ENCODE data around the gene KCNG2. TPM values are rescaled to one million over a fixed set of nuclear protein-coding genes. Genes with fewer than 3 reads are reported as not detected.
A peak's percentile ranks its signal among the peaks of the same experiment; 100 is the strongest.

KCNG2 gene, protein sequence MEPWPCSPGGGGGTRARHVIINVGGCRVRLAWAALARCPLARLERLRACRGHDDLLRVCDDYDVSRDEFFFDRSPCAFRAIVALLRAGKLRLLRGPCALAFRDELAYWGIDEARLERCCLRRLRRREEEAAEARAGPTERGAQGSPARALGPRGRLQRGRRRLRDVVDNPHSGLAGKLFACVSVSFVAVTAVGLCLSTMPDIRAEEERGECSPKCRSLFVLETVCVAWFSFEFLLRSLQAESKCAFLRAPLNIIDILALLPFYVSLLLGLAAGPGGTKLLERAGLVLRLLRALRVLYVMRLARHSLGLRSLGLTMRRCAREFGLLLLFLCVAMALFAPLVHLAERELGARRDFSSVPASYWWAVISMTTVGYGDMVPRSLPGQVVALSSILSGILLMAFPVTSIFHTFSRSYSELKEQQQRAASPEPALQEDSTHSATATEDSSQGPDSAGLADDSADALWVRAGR
- total RNA-seq, result not detected in 2 replicates
- long read RNA-seq, result 0 reads

- Mint-ChIP-seq H3K36me3 (ENCODE audit: low read depth) (no peaks in the 10 kb centered on the region), H3K27me3 (ENCODE audit: low read depth) (peaks cover 76% of the 10 kb centered on the region), H3K4me3 (peak within 1 kb of the TSS; percentile 61), H3K9me3 (no peaks in the 10 kb centered on the region), H3K27ac (ENCODE audit: unreplicated experiment) (no peak within 1 kb of the TSS), H3K4me1 (peaks cover 9% of the 10 kb centered on the region)
- peak; percentile 45 for DNase-seq (ENCODE audit: low read depth, low spot score)
- TF ChIP-seq, protein P1, sequence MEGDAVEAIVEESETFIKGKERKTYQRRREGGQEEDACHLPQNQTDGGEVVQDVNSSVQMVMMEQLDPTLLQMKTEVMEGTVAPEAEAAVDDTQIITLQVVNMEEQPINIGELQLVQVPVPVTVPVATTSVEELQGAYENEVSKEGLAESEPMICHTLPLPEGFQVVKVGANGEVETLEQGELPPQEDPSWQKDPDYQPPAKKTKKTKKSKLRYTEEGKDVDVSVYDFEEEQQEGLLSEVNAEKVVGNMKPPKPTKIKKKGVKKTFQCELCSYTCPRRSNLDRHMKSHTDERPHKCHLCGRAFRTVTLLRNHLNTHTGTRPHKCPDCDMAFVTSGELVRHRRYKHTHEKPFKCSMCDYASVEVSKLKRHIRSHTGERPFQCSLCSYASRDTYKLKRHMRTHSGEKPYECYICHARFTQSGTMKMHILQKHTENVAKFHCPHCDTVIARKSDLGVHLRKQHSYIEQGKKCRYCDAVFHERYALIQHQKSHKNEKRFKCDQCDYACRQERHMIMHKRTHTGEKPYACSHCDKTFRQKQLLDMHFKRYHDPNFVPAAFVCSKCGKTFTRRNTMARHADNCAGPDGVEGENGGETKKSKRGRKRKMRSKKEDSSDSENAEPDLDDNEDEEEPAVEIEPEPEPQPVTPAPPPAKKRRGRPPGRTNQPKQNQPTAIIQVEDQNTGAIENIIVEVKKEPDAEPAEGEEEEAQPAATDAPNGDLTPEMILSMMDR (conservative IDR thresholded peaks at IDR 0.05), result peak; percentile 40
These were observed at the start of gene KCNG2 for GRCh38 chr18:79797518-79798345. Gene KCNG2, plus strand, starts transcription at chr18:79797938. Its CDS starts 65,730 bp downstream, at chr18:79863668.

DNA sequence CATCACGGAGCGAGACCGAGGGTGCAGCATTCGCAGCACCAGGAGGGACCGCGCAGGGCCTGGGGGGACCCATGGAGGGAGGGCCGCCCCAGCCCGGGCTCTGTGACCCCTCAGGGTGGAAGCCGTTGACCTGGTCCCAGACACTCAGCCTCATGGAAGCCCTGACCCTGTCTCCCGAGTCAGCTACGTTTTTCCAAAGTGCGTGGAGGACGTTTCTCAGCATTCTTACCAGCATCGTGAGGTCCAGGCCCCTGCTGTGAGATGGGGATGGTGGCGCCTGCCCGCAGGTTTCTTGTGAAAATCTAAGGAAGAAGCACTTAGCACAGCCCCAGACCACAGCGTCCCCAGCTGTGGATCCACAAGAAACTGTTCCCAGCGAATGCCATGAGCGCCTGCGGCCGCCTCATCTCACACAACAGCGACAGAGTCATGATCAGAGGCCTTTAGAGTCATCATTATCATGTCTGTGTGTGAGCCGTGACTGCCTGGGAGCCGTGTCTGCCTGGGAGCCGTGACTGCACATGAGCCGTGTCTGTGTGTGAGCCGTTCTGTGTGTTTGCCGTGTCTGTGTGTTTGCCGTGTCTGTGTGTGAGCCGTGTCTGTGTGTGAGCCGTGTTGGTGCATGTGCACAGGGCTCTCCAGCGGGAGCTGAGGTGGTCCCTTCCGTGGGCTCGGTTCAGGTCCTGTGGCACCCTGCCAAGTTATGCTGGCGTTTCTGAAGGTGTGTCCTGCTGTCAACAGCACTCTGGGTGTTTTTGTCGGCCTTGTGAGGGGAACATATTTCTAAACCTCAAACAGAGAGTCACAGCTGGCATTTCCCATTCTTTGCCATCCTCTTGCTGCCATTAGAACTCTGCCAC lies 49.2 kb upstream of the KCNG2 start:
- Mint-ChIP-seq H3K4me3 (no peak overlapping the region), H3K4me1 (no peaks in the 10 kb centered on the region), H3K9me3 (no peaks in the 10 kb centered on the region), H3K27ac (ENCODE audit: unreplicated experiment) (peak overlapping the region; percentile 27), H3K36me3 (ENCODE audit: low read depth) (peaks cover 19% of the 10 kb centered on the region), H3K27me3 (ENCODE audit: low read depth) (no peaks in the 10 kb centered on the region)
- TF ChIP-seq, protein P1 (conservative IDR thresholded peaks at IDR 0.05), result no peak
- no peak for DNase-seq (ENCODE audit: low read depth, low spot score)

DNA sequence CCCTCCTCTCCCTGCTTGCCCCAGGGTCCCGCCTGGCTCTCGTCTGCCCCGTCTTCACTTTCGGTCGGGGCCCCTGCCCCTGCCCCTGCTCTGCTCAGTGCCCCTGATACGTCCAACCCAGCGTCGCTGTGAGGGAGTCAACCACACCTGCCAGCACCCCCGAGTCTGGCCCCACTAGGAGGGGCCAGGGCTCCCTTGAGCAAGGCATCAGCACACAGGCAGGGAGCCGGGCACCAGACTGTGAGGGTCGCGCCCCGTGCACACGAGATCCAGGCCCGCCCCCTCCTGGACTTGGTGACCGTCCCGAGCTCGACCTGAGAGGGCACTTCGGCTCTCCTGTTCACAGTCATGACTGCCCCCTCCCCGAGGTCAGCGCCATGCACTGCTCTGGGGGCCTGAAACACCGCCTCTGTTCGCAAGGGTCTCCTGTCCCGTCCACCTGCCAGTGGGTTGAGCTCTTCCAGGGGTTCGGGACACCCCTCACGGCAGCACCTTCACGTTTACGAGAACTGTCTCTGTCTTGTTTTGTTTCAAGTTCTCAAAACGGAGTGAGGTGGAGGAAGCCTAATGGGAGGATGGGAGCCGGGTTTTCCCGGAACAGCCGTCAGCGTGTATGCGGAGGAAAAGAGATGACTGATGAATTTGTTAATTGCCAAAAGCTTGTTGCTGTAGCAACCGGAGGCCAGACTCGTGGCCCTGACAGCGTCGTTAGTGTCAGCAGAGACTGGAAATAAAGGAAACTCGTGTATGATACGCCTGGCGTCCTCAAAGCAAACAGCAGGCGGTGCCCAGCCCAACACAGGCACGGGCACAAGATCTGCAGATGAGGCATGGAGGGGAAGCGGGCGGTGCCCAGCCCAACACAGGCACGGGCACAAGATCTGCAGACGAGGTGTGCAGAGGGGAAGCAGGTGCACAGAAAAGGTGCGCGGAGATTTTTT lies 48.2 kb upstream of the KCNG2 start:
- peaks cover 12% of the 10 kb centered on the region for H3K36me3 Mint-ChIP-seq (ENCODE audit: low read depth)
- no peaks in the 10 kb centered on the region for H3K9me3 Mint-ChIP-seq
- peak overlapping the region; percentile 93 for H3K27ac Mint-ChIP-seq (ENCODE audit: unreplicated experiment)
- H3K4me1 Mint-ChIP-seq, result no peaks in the 10 kb centered on the region
- no peak for DNase-seq (ENCODE audit: low read depth, low spot score)
- no peaks in the 10 kb centered on the region for H3K27me3 Mint-ChIP-seq (ENCODE audit: low read depth)
- TF ChIP-seq, protein P1 (conservative IDR thresholded peaks at IDR 0.05), result no peak
- no peak overlapping the region for H3K4me3 Mint-ChIP-seq

GRCh38 chr18:79750980-79751571 lies 46.7 kb upstream of the KCNG2 start:
- no peak overlapping the region for H3K27ac Mint-ChIP-seq (ENCODE audit: unreplicated experiment)
- TF ChIP-seq, protein P1 (conservative IDR thresholded peaks at IDR 0.05), result no peak
- no peaks in the 10 kb centered on the region for H3K9me3 Mint-ChIP-seq
- H3K4me1 Mint-ChIP-seq, result no peaks in the 10 kb centered on the region
- no peaks in the 10 kb centered on the region for H3K27me3 Mint-ChIP-seq (ENCODE audit: low read depth)
- no peak for DNase-seq (ENCODE audit: low read depth, low spot score)
- H3K36me3 Mint-ChIP-seq (ENCODE audit: low read depth), result peaks cover 10% of the 10 kb centered on the region
- no peak overlapping the region for H3K4me3 Mint-ChIP-seq
